OCI-LY3 (cell line): Measurements from ENCODE around the gene SMAD5.

ENCODE experiments used
- CTCF ChIP-seq: fragments of 200-600, 300-600 bp; sonication (generic); IDR thresholded peaks from 2 replicates; pipeline ENCODE4 v1.5.1; 2014; ENCODE audit warnings: antibody characterized with exemption, low read length, low read depth
- EZH2phosphoT487 ChIP-seq: fragments of 200-600 bp; shearing (Covaris generic); IDR thresholded peaks from 2 replicates; pipeline ENCODE4 v1.6.1; 2018; ENCODE audit warnings: antibody characterized with exemption, mixed run types, low read depth

- TF ChIP-seq EZH2phosphoT487: no peak
- no peak for TF ChIP-seq CTCF
Observed at GRCh38 chr5:136114414-136115125, 18.1 kb upstream of the SMAD5 start.
